PFSK-1 (cell line): Measurements from ENCODE around the gene INF2.

Experiments used
- POLR2AphosphoS5 ChIP-seq: IDR thresholded peaks from 2 replicates; pipeline ENCODE4 v1.6.1; 2012; ENCODE audit warnings: low read depth, mild to moderate bottlenecking, control low read depth, low read length, moderate library complexity
- REST ChIP-seq, 2 experiments: IDR thresholded peaks; 2 replicates each; pipeline versions ENCODE4 v1.6.1 to v1.8.0; 2011 to 2012; ENCODE audit warnings: low read depth in 2 of 2, low read length in 2 of 2, control low read depth in 1 of 2, inconsistent platforms in 1 of 2, mild to moderate bottlenecking in 1 of 2, moderate library complexity in 1 of 2; ENCODE audit not compliant: insufficient read depth in 1 of 2
- SIN3A ChIP-seq: IDR thresholded peaks from 2 replicates; pipeline ENCODE4 v1.6.1; 2012; ENCODE audit warnings: mild to moderate bottlenecking, low read length, moderate library complexity, borderline replicate concordance; ENCODE audit not compliant: insufficient read depth
- TAF1 ChIP-seq: IDR thresholded peaks from 2 replicates; pipeline ENCODE4 v1.6.1; 2012; ENCODE audit warnings: low read length, control low read depth, borderline replicate concordance; ENCODE audit not compliant: insufficient read depth

GRCh38 chr14:104754213-104754851 is 64.9 kb downstream of the INF2 start:
- TF ChIP-seq POLR2AphosphoS5: no peak
- no peak for TF ChIP-seq SIN3A
- TF ChIP-seq TAF1: no peak
- TF ChIP-seq REST (IDR thresholded peaks at IDR 0.05; ENCODE audit: insufficient read depth in 1 of 2, low read depth in 2 of 2, low read length in 2 of 2): no peak
